Activated T-cell treated with anti-CD3 and anti-CD28 coated beads, Interleukin-2, amount 50 U/mL, for 24 hours (primary cell): ENCODE measurements around the gene OR10G3.
"Not testable (repeated sequence)": the region's sequence is repeated elsewhere in the genome, so short reads cannot be mapped to it uniquely, and the experiment has no call there.

Experiments
- DNase-seq: peaks from one replicate; pipeline ENCODE4 v3.0.0-alpha.2; 2020
- H3K27ac Mint-ChIP-seq: 2 replicates; pipeline ENCODE4 v1.8.0; 2020; ENCODE audit warnings: mild to moderate bottlenecking, mixed read lengths
- H3K27me3 Mint-ChIP-seq: 2 replicates; pipeline ENCODE4 v1.8.0; 2020; ENCODE audit warnings: mixed read lengths
- H3K36me3 Mint-ChIP-seq: 2 replicates; pipeline ENCODE4 v1.8.0; 2020; ENCODE audit warnings: low read depth, mixed read lengths
- H3K4me1 Mint-ChIP-seq: 2 replicates; pipeline ENCODE4 v1.8.0; 2020; ENCODE audit warnings: low read depth, mixed read lengths
- H3K4me3 Mint-ChIP-seq: 2 replicates; pipeline ENCODE4 v1.8.0; 2020; ENCODE audit warnings: mild to moderate bottlenecking, moderate library complexity, mixed read lengths
- H3K9me3 Mint-ChIP-seq: 2 replicates; pipeline ENCODE4 v1.8.0; 2020; ENCODE audit warnings: mixed read lengths

OR10G3 gene, protein sequence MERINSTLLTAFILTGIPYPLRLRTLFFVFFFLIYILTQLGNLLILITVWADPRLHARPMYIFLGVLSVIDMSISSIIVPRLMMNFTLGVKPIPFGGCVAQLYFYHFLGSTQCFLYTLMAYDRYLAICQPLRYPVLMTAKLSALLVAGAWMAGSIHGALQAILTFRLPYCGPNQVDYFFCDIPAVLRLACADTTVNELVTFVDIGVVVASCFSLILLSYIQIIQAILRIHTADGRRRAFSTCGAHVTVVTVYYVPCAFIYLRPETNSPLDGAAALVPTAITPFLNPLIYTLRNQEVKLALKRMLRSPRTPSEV

DNA sequence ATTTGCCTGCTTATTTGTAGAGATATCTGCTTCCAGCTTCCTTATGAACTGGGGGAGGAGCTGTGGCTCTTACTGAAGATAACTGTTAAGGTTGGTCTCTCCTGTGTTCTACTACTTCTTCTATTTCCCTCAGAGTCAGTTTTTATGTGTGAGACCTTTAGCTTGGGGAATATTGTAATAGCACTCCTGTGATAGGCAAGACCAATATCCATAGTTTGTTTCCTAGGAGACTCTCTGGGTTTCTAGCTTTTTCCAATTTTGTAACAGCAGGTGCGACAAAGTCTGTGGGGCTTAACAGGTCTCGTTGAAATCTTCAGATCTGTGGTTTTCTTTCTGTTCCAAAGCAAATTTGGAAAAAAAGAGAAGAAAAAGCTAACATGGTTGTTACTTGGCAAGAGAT is at the start of gene OR10G3:
OR10G3 (minus strand) TSS at position 101 of the 400 bp plus-strand sequence. CDS start 9,332 bp downstream, outside the sequence.
- no peaks in the 10 kb centered on the region for H3K9me3 Mint-ChIP-seq
- DNase-seq = no peak
- no peak within 1 kb of the TSS for H3K4me3 Mint-ChIP-seq
- no peaks in the 10 kb centered on the region for H3K36me3 Mint-ChIP-seq
- H3K27me3 Mint-ChIP-seq = peaks cover 18% of the 10 kb centered on the region
- no peak within 1 kb of the TSS for H3K27ac Mint-ChIP-seq
- no peaks in the 10 kb centered on the region for H3K4me1 Mint-ChIP-seq

DNA sequence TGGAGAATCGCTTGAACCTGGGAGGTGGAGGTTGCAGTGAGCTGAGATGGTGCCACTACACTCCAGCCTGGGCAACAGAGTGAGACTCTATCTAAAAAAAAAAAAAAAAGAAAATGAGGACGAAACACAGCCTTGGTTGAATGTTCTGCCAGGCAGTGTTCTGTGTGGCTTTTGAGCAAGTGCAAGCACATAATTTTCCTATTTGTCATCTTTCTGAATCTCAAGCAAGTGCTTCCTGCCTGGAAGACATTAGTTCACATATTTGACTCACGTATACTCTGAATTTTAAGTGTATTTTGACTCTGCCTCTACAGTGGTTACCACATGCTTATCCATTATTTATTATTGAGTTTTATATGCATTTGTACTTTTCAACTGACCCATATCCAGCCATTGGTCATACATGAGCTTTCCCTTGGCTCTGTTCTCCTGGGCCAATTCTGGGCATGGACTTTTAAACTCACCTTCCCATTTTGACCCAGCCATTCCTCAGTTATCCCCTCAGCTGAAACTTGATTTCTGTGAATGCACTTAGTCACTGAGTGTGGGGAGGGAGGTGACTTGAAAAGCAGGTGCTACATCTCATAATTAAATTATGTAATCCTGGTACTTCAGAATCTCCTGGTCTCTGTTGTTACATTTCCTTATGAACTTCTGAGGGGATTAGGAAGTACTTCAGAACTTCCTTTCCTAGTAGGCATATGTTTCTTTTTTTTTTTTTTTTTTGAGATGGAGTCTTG is 46.8 kb upstream of the OR10G3 start:
- Mint-ChIP-seq H3K27ac (no peak overlapping the region), H3K9me3 (no peaks in the 10 kb centered on the region), H3K27me3 (peaks cover 32% of the 10 kb centered on the region), H3K4me3 (no peak overlapping the region), H3K4me1 (no peaks in the 10 kb centered on the region), H3K36me3 (no peaks in the 10 kb centered on the region)
- DNase-seq = no peak

DNA sequence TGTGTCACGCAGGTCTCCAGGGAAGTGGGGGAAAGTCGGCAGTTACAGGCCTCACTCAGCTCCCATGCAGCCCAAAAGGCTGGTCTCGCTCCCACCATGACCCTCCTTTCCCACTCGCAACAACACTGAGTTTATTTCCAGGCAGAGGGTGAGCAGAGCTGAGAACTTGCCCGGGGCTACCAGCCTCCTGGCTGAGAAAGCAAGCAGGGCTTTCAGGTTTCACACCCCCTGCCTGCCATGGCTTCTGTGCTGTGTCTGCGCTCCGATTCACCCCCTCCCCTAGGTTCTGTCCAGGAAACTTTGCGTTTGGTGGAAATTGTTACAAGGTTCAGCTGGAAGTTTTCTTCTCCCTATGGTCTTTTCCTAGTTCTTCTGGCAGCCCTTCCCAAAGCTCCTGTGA is 37.7 kb upstream of the OR10G3 start:
- no peaks in the 10 kb centered on the region for H3K4me1 Mint-ChIP-seq
- H3K9me3 Mint-ChIP-seq = no peaks in the 10 kb centered on the region
- H3K27me3 Mint-ChIP-seq = peaks cover 38% of the 10 kb centered on the region
- no peak overlapping the region for H3K27ac Mint-ChIP-seq
- no peak overlapping the region for H3K4me3 Mint-ChIP-seq
- DNase-seq = no peak
- no peaks in the 10 kb centered on the region for H3K36me3 Mint-ChIP-seq

DNA sequence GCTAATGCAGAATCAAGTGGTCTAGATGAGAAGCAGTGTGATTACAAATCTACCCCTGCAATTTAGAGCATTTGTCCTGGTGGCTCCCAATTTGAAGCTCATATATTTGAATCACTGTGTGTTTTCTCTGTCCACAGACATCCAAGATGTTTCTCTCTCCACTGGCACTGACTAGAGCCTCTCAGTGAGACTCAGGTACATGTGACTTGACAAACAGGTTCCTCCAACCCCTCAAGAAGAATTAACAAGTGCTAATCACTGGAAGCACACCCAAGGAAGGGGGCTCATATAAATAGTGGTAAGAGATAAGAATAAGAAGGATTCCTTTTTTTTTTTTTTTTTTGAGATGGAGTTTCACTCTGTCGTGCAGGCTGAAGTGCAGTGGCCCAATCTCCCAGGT is 34.4 kb upstream of the OR10G3 start:
- H3K4me1 Mint-ChIP-seq = no peaks in the 10 kb centered on the region
- no peaks in the 10 kb centered on the region for H3K9me3 Mint-ChIP-seq
- no peak overlapping the region for H3K27ac Mint-ChIP-seq
- peaks cover 27% of the 10 kb centered on the region for H3K27me3 Mint-ChIP-seq
- H3K36me3 Mint-ChIP-seq = no peaks in the 10 kb centered on the region
- no peak overlapping the region for H3K4me3 Mint-ChIP-seq
- DNase-seq = no peak

DNA sequence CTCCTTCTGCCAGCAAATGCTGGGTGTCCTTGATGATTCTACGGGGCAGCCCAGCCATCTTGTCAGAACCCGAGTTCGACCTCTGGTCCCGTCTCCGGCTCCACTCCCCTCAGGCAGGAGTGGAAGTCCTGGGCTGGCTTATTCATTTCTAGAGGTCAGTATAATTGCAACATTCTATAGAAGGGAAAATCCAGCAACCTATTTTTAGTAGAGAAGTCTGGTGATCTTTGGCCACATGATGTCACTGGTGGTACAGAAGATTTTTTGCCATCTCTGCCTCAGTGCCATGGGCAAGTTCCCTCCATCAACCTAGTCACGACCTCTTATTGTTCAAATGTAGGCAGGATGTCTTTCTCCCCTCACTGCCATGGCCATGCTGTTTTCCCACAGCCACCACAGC is 32.4 kb upstream of the OR10G3 start:
- no peaks in the 10 kb centered on the region for H3K36me3 Mint-ChIP-seq
- H3K4me1 Mint-ChIP-seq = no peaks in the 10 kb centered on the region
- H3K9me3 Mint-ChIP-seq = no peaks in the 10 kb centered on the region
- H3K27me3 Mint-ChIP-seq = peaks cover 21% of the 10 kb centered on the region
- no peak overlapping the region for H3K4me3 Mint-ChIP-seq
- no peak for DNase-seq
- no peak overlapping the region for H3K27ac Mint-ChIP-seq

DNA sequence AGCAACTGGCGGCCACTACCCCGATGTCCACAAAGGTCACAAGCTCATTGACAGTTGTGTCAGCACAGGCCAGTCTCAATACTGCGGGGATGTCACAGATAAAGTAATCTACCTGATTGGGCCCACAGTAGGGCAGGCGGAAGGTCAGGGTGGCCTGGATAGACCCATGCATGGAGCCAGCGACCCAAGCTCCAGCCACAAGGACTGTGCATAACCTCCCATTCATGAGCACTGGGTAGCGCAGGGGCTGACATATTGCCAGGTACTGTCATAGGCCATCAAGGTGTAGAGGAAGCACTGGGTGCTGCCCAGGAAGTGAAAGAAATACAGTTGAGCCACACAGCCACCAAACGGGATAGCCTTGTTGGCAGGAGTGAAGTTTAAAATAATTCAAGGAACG is 22.3 kb upstream of the OR10G3 start:
- not testable (repeated sequence) for H3K9me3 Mint-ChIP-seq, H3K4me1 Mint-ChIP-seq, DNase-seq, H3K4me3 Mint-ChIP-seq, H3K36me3 Mint-ChIP-seq, H3K27ac Mint-ChIP-seq, H3K27me3 Mint-ChIP-seq

DNA sequence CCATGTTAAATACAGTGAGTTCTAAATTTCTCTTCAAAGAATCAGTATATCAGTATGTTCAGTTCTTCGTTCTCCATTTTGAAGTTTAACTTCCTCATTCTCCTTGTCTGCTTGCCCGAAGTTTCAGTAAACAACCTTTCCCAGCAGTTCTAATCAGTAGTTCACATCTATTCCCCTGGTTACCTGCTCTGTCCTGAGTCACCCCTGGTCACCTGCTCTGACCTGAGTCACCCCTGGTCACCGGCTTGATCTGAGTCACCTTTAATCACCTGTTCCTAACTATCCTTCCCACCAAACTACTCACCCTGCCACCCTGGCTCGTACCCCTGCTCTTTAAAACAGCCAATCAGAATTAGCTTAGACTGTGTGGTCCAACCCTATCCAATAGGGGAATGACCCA is 9.4 kb upstream of the OR10G3 start:
- H3K4me3 Mint-ChIP-seq = no peak overlapping the region

DNA sequence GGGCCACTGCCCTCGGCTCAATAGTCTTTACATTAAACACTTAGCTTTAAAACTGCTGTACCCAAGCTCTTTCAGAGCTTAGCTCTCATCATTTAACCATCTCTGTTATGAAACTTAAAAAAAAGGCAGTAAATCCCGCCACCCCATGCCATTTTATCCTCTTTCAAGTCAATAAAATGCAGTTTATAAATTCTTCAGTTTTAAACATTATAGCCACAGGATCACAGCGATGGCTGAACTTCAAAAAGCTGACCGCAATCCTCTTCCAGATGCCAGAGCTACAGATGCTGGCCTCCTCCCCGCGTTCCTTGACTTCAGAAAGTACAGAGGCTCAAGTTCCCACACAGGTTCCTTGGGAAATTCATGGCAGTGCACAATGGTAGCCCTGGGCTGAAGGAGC is 4.2 kb downstream of the OR10G3 start:
- peaks cover 16% of the 10 kb centered on the region for H3K27me3 Mint-ChIP-seq

More for the DNA sequence above, 9.4 kb upstream of the OR10G3 start:
- peaks cover 4% of the 10 kb centered on the region for H3K36me3 Mint-ChIP-seq
- peaks cover 22% of the 10 kb centered on the region for H3K9me3 Mint-ChIP-seq
- no peaks in the 10 kb centered on the region for H3K4me1 Mint-ChIP-seq
- DNase-seq = no peak
- peaks cover 37% of the 10 kb centered on the region for H3K27me3 Mint-ChIP-seq
- no peak overlapping the region for H3K27ac Mint-ChIP-seq

DNA sequence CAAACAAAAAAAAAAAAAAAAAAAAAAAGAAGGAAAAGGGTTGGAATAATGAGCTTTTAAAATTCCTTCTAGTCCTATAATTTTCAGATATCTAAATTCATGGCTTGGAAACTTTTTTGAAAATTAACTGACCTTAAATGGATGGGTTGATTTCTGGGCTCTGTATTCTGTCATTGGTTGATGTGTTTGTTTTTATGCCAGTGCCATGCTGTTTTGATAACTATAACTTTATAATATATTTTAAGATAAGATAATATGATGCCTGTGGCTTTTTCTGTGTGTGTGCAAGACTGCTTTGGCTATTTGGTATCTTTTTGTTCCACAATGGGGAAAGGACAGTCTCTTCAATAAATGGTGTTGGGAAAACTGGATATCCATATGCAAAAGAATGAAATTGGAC is 7.3 kb downstream of the OR10G3 start:
- peaks cover 16% of the 10 kb centered on the region for H3K27me3 Mint-ChIP-seq
- no peak overlapping the region for H3K4me3 Mint-ChIP-seq
- H3K27ac Mint-ChIP-seq = no peak overlapping the region
- H3K9me3 Mint-ChIP-seq = no peaks in the 10 kb centered on the region
- no peak for DNase-seq
- H3K4me1 Mint-ChIP-seq = no peaks in the 10 kb centered on the region
- no peaks in the 10 kb centered on the region for H3K36me3 Mint-ChIP-seq

More for the DNA sequence above, 4.2 kb downstream of the OR10G3 start:
- Mint-ChIP-seq H3K9me3 (no peaks in the 10 kb centered on the region), H3K36me3 (no peaks in the 10 kb centered on the region), H3K4me1 (no peaks in the 10 kb centered on the region), H3K4me3 (no peak overlapping the region), H3K27ac (no peak overlapping the region)
- DNase-seq = no peak

DNA sequence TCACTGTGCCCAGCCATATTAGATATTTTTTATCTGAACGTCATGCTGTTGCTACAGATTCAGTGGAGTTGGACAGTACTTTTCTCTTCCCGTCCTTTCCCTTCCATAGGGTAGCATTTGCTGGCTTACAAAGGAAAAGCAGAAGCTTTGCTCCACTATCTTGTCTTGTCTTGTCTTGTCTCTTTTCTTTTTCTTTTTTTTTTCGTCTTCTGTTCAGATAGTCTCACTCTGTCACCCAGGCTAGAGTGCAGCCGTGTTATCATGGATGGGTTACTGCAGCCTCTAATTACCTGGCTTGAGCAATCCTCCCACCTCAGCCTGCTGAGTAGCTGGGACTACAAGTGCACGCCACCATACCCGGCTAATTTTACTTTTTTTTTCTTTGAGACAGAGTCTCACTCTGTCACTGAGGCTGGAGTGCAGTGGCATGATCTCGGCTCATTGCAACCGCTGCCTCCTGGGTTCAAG is 21.1 kb downstream of the OR10G3 start:
- H3K27ac Mint-ChIP-seq = no peak overlapping the region
- DNase-seq = no peak
- H3K9me3 Mint-ChIP-seq = no peaks in the 10 kb centered on the region
- H3K27me3 Mint-ChIP-seq = no peaks in the 10 kb centered on the region
- peaks cover 6% of the 10 kb centered on the region for H3K4me1 Mint-ChIP-seq
- H3K36me3 Mint-ChIP-seq = no peaks in the 10 kb centered on the region
- no peak overlapping the region for H3K4me3 Mint-ChIP-seq

DNA sequence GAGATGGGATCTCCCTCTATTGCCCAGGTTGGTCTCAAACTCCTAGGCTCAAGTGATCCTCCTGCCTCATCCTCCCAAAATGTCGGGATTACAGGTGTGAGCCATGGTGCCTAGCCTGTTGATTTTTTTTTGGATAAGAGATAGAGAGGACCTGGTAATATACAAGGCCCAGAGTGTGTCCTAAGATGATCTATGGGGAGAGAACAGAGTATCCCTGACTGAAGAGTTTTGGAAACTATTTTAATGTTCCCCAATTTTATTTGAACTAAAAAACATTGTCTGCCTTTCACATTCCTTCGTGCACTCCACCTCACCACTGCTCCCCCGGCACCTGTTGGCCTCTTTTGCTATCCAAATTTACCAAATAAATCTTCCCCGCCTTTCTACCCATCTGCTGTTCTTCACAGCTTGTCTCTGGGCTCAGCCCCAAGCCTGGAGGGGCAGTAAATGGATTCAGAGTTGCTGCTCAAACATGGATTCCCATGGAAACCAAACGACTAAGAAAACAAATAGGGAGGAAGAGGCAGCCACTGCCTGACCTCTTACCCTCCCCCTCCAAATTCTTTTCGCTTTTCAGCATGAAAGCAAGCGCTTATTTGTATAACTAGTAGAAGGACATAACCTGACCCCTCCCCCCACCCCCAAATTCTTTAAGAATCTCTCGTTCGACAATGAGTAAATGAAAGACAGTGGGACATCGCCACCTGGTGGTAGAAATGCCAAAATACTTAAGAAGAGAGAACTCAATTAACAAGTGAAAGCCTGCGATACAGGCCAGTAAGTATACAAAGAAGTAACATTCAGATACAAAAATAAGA is 22.6 kb downstream of the OR10G3 start:
- H3K9me3 Mint-ChIP-seq = no peaks in the 10 kb centered on the region
- no peak overlapping the region for H3K4me3 Mint-ChIP-seq
- H3K27ac Mint-ChIP-seq = no peak overlapping the region
- H3K4me1 Mint-ChIP-seq = peaks cover 6% of the 10 kb centered on the region
- DNase-seq = peak; percentile 59
- H3K27me3 Mint-ChIP-seq = no peaks in the 10 kb centered on the region
- H3K36me3 Mint-ChIP-seq = no peaks in the 10 kb centered on the region

DNA sequence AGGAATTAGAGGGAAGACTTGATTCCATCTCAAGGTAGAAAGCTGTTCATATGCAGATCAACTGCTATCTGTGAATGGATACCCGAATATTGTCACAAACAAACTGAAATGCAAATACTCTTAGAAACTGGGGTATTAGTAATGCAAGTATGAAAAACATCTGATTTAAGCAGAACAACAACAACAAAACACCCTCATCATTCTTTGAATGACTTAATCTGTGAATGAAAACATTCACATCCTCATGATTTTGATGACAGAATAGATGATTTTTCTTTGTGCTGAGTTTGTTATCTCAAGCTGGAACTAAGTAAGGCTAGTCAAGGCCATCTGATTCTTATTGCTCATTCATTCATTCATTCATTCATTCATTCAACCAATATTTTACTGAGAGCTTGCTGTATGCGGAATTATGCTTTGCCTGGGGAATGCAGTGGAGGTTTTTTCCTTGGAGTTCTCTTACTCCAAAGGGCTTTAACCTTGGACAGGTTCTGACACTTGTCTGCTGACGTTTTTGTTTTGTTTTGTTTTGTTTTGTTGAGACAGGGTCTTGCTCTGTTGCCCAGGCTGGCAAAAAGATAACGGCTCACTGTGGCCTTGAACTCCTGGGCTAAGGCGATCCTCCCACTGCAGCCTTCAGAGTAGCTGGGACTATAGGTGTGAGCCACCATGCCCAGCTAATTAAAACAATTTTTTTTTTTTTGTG is 23.3 kb downstream of the OR10G3 start:
- H3K27ac Mint-ChIP-seq = no peak overlapping the region
- H3K36me3 Mint-ChIP-seq = no peaks in the 10 kb centered on the region
- H3K9me3 Mint-ChIP-seq = no peaks in the 10 kb centered on the region
- no peak for DNase-seq
- H3K4me1 Mint-ChIP-seq = peaks cover 6% of the 10 kb centered on the region
- H3K27me3 Mint-ChIP-seq = no peaks in the 10 kb centered on the region
- H3K4me3 Mint-ChIP-seq = no peak overlapping the region

DNA sequence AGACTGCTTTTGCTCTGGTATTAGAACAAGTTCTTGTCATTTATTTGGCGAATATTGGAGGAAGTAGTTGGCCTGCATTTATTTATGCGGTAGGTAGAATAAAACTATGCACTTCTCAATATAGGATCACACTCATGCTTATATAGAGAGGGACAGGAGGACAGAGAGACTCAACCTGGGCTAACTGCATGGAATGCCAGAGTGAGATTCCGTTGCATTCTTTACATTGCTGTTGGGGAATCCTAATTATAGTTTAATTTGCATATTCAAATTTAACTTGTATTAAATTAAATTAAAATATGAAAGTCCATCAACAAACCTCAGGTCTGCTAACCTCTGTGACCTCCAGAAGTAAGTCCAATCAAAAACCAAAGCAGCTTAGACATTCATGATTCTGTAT is 26.6 kb downstream of the OR10G3 start:
- DNase-seq = no peak
- H3K27me3 Mint-ChIP-seq = no peaks in the 10 kb centered on the region
- H3K9me3 Mint-ChIP-seq = no peaks in the 10 kb centered on the region
- peaks cover 6% of the 10 kb centered on the region for H3K4me1 Mint-ChIP-seq
- no peaks in the 10 kb centered on the region for H3K36me3 Mint-ChIP-seq
- H3K27ac Mint-ChIP-seq = no peak overlapping the region
- H3K4me3 Mint-ChIP-seq = no peak overlapping the region

DNA sequence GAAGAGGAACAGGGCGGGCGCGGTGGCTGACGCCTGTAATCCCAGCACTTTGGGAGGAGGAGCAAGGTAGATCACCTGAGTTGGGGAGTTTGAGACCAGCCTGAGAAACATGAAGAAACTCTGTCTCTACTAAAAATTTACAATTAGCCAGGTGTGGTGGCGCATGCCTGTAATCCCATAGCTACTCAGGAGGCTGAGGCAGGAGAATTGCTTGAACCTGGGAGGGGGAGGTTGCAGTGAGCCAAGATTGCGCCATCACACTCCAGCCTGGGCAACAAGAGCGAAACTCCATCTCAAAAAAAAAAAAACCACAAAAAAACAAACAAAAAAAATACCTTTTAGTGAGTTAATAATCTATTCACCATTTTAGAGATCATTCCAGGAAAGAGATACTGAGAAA is 35.3 kb downstream of the OR10G3 start:
- not testable (repeated sequence) for H3K4me1 Mint-ChIP-seq, H3K9me3 Mint-ChIP-seq, DNase-seq, H3K4me3 Mint-ChIP-seq, H3K36me3 Mint-ChIP-seq, H3K27ac Mint-ChIP-seq
- peaks cover 11% of the 10 kb centered on the region for H3K27me3 Mint-ChIP-seq
